ENCODE results near the gene LAMA2.
"Not testable (repeated sequence)": the region's sequence is repeated elsewhere in the genome, so short reads cannot be mapped to it uniquely, and the experiment has no call there.

Gene LAMA2

DNA sequence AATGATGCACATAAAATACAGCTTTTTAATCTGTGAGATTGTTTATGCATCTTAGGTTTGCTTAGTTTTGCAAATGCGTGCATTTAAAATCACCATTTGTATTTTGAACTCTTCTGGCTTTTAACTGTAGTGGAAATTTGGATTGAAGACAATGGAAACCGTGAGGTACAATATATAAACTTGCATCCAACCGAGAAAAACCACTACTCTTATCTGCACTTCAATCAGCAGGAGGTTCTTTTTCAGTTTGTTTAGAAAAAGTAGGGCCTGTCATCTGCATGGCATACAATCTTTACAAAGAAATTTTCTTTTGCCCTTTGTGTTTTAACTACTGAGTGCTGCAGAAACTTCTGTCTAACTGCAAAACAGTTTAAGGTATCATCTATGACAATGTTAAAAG is 132.8 kb downstream of the LAMA2 start:
- DNase-seq, result no peak

DNA sequence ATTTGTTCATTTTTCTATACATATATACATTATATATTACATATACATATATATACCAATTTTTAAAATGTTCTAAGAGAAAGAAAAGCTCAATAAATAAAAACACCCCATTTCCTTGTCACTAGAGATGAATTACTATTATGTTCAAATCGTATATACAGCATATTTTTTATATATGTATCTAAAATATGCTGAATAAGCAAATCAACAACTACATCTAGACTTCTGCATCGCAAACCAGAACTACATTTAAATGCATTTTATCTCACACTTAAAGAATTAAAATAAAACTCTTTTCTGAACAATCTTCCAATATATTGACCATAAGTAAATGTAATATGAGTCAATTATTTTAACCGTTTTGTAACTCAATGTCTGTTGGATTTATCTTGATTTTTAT is 133.9 kb downstream of the LAMA2 start:
- DNase-seq, result no peak

DNA sequence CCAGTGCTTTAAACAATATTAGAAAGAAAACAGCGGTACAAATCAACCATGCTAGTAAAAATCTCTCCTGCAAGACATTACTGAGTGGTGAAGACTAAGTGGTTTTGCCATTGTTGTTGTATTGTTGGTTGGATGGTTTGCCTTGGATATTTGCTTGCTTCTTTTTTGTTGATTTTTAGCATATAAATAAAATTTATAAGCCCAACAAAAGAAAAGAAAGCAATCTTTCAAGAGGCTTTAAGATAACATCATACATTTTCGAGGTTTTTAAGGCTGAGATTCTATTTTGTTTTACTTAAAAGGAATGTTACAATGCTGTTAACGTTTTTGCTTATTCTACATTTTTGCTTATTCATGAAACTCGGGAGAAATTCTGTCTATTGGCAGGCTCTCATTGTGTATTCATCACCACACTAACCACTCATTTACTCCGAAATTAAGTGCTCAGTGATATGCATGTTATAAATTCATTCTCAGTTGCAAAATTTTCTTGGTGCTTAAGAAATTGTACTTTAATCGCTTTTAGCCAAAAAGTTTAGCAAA is 139.1 kb downstream of the LAMA2 start:
- no peak for DNase-seq

DNA sequence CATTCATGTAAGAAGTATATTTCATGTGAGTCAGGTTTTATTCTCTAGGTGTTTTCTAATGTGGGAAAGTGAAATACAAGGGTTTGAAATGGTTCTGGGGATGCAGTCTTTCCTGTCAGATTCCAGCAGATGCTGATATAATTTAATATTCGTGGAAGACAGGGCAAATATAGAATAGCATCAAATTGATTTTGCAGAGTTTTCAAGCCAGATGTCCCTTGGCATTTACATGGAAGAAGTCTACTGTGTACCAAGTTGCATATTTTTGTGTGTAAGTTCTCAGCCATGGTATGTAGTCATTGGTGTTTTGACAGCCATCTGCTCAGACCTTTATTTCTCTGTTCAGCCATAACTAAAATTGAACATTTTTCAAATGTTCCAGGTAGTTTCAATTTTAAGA is 143.7 kb downstream of the LAMA2 start:
- no peak for DNase-seq

DNA sequence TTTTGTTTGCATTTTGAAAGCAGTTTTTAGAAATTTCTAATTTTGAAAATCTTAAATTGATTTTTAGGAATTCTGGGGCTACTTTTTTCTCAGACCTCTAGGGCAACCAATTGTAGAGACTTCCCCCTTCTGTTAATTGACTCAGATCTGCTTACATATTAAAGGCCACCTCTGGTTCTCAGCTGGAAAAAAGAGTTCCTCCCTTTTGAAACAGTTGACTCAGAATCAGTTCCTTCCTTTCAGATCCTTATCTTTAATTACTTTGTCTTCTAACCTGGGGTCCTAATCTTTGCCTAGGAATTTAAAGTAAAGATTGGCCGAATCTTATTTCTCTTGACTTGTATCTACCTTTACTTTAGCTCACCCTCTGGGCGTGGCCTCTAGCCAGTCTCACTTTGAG is 146.8 kb downstream of the LAMA2 start:
- DNase-seq, result no peak

DNA sequence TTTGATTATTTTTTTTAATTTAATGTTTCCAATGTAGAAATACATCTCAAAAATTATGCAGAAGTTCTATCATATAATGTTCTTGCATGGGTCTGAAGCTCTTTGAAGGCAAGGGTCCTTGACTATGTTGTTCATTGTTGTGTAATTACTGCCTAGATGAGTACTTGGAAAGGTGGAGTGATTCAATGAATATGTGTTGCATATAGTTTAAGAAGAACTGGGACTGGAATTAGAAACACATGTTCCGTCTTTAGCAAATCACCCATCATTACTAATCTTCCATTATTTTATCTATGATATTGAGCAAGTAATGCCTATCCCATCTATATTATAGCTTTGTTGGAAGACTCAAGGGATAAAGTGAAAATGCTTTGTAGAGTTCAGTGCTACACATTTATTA is 147.3 kb downstream of the LAMA2 start:
- DNase-seq, result no peak

DNA sequence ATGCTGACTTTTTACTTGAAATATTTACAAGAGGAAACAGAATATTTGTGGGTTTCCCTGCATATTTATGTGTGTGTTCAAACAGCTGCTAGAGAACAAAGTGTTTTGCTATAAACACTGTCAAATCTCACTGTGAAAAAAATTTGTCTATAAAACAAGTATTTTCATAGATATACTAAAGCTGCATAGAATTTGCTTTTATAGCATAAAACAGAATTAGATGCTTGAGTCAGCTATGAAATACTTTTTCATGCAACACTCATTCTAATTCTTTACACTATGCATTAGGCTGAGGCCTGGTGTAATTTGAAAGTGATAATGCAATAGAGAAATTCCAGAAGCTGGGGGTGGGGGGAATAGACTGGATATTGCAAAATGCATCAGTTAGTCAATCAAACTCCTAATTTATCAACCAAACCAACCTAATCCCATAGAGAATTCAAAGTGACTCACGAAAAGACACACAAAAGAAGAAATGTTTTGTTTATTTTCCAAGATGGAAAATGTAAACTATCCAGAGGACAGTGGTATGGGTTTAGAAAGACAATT is 148.2 kb downstream of the LAMA2 start:
- no peak for DNase-seq

DNA sequence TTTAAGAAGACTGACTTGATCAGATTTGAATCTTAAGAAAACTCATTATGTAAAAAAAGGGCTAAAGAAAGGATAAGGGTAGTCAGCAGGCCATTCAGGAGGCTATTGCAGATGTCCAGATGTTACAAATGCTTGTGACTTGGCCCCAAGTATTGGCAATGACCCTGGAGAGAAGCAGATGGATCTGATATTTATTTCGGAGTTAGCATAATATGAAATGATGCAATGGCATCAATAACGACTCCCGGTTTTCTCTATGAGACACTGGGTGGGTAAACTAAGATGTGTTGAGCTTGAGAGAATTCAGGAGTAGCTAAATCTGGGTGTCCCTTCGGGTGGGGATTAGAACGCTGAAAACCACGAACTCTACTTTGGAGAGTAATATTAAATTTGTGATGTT is 149.7 kb downstream of the LAMA2 start:
- no peak for DNase-seq

DNA sequence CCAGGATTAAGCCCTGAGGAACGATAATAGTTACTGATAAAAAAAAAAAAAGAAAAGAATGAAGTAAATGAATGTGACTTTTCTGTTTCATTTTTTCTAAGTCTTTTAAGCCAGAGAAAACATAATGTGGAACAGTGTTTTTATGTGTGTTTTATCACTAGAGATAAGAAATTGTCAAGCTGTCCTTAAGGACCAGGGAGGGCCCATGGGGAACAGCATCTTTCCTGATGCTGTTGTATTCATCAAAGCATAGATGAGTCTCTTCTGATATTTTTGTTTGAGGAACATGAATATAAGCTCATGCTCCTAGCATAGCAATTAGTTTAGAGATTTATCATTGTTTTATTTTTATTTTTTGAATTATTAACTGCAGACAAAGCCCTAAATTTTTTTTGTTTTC is 150.2 kb downstream of the LAMA2 start:
- no peak for DNase-seq

DNA sequence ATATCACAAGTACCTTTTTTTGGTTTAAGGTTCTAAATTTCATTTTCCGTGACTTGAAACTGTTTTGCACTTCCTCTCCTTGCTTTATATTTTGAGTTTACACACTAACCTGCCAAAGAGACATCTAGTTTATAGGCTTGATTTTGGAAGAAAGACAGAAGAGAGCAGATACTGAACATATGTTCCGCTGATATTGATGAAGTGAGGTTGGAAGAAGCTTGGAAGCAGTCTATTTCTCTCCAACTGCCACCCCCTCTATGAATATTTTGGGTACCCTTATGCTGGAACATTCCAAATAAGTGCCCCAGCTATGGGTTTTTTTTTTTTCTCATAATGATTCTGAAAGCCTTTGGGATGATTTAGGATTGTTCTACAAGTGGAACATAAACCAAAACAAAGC is 150.6 kb downstream of the LAMA2 start:
- DNase-seq, result no peak

DNA sequence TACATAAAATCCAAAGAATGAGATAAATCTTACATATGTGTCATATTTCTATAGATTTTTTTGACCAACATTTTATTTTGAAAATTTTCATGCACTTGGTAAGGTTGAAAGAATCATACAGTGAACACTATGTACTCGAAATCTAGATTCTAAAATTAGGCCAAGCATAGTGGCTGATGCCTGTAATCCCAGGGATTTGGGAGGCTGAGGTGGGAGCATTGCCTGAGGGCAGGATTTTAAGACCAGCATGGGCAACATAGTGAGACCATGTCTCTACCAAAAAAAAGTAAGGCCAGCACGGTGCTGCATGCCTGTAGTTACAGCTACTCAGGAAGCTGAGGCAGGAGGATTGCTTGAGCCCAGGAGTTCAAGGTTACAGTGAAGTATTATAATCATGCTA is 158.6 kb downstream of the LAMA2 start:
- DNase-seq, result no peak

DNA sequence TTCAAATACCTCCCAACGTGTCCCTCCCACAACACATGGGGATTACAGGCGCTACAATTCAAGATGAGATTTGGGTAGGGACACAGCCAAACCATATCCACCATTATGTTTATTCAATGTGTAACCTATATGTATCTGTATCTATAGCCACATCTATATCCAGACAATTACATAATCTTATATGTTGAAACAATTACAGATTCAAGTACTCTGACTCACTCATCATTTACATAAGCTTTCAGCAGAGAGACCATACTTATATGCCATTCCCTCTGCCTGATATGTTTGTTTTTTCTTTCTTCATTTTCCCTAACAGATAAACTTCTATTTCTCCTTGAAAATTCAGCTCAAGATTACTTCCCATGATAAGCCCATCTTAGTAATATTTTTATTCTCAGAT is 163.6 kb downstream of the LAMA2 start:
- DNase-seq, result no peak

DNA sequence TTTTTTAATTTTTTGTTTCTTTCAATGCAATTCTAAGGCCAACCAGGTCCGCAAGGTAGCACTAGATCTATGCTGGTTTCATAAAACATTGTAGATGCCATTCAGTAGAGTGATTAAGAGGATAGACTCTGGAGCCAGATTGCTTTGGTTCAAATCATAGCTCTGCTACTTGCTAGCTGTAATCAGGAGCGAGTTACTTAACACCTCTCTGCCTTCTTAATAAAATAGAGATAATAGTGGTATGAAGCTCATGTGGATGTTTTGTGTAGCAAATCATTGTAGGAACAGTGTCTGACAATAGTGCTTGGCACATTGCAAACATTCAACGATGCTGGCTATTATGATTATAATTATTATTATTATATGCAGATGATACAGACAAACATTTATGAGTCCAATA is 164.9 kb downstream of the LAMA2 start:
- DNase-seq, result no peak

DNA sequence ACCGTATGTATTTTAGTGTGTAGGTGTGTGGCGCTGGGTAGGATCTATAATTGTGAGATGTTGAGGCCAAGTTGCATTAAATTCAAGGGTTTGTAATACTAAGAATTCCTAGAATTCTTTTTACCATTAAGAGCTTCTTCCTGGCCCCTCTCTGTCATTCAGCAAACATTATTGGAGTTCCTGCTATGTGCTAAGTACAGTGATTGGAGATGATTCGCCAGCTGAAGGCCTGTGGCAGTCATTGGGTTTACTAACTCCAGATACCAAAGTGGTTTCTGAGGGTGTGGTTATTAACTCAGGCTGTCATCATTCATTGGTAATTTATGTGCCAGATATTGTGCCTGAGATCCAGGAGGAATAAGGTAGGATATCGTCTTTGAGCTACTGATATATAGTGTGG is 167.1 kb downstream of the LAMA2 start:
- DNase-seq, result no peak

DNA sequence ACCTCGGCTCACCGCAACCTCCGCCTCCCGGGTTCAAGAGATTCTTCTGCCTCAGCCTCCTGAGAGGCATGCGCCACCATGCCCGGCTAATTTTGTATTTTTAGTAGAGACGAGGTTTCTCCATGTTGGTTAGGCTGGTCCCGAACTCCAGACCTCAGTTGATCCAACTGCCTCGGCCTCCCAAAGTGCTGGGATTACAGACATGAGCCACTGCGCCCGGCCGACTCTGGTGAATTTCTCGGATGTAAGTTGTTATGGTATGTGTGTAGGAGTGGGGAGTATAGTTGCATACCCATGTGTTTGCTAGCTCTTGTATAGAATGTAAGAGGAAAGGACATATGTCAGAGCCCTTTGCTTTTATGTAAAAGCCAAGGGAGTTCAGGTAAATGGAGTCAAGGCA is 170.2 kb downstream of the LAMA2 start:
- not testable (repeated sequence) for DNase-seq

DNA sequence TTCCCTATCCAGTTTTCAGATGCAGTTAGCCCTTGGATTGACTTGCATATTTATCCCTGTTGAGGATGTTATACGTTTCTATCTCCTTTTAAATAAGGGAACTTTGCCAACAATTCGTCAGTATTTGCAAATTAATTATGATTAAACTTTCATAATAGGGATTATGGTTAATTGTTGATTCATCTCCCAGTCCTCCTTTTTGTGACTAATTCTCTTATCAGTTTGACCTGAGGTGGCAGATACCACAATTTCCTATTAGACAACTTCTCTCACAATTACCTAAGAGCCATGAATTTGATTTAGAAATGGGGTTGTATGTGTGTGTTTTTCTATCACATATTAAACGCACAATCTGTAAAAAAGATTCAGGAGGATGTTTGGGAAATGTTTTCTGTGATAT is 172.9 kb downstream of the LAMA2 start:
- DNase-seq, result no peak

DNA sequence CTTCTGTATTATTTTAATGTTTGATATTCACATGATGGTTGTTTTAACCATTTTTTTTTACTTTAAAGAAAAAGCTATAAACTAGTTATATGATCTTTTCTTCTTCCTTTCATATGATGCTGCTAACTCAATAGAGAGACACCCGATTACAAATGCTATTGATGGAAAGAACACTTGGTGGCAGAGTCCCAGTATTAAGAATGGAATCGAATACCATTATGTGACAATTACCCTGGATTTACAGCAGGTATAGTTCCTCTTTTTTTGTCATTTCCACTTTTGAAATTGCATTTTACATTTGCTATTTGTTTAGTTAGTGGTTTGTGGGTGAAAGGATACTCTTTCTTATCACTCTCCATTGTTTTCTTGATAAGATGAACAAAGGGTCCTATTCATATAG is 176.7 kb downstream of the LAMA2 start:
- DNase-seq, result no peak

DNA sequence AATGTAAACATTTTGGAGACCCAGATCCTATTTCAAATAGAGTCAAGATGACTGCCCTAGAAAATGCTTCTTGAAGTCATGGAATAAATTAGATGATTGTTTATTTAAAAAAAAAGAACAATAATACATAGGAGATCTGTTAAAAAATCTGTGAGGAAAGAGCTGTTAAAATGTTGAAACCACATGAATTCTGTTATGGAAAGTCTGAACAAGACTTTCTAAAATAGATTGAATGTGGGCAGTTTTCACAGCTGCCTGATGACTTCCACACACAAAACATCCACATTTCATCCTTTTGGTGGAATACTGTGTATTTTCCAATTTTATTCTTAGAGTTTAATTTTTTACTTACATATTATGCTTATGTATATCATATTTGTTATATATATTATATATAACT is 186.1 kb downstream of the LAMA2 start:
- no peak for DNase-seq

DNA sequence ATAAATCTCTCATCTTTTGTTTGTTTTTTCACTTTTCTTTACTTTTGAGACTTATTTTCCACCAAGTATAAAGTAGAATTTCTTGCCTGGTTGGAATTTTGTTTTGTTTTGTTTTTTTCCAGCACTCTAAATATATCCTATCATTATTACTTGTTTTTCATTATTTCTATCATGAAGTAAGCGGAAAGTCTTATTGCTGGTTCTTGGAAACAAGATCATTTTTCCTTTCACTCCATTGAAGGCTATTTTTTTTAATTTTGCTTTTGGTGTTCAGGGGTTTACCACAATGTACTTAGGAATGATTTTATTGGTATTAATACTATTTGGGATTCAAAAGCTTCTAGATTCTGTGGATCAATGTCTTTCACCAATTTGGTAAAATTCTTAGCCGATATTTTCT is 190.1 kb downstream of the LAMA2 start:
- no peak for DNase-seq

DNA sequence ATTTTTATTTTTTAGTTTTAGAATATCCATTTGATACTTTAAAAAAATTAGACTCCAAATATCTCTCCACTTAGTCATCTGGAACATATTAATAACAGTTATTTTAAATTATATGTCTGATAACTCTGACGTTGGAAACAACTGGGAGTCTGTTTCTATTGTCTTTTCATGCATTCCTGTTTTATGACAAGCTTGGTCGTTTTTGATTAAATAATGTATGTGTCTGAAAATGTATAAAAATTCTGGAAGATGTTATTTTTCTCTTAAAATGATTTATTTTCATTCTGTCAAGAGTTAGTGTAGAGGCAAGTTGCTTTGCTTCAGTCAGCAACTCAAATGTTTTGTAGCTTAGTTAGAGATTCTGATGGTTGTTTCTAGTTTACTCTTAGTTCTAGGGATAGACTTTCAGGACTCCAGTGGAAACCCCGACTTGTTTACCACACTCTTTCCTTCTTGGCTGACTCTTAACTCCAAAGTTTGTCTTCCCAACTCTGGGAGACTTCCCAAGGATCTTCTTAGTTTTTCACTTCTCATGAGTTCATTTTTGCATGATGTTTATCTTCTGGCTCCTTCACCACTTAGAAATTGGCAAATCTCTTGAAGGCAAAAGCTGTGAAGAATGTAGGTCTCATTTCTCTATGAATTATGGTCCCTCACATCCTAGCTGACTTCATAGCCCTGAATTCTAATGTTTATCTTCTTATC is 190.9 kb downstream of the LAMA2 start:
- DNase-seq, result no peak

DNA sequence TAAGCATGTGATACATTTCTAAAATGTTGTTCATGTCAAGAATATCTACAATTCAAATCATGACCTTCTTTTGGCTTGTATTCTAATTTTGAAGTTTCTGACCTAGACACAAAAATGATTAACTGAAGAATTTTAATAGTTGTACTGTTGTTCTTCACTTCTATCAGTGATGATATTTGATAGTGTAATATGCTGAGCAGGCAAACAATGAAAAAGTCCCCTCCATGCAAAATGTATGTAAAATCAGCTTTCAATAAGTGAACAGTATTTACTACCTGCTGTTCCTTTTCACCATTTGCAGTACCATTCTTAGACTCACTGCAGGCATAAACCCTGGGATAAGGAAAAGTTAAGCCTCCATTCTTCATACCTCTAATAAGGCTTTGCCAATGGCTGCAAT is 201.5 kb downstream of the LAMA2 start:
- DNase-seq, result no peak

DNA sequence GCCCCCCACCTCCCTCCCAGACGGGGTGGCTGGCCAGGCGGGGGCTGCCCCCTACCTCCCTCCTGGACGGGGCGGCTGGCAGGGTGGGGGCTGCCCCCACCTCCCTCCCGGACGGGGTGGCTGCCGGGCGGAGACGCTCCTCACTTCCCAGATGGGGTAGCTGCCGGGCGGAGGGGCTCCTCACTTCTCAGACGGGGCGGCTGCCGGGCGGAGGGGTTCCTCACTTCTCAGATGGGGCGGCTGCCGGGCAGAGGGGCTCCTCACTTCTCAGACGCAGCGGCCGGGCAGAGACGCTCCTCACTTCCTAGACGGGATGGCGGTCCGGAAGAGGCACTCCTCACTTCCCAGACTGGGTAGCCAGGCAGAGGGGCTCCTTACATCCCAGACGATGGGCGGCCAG is 205.5 kb downstream of the LAMA2 start:
- DNase-seq, result not testable (repeated sequence)

DNA sequence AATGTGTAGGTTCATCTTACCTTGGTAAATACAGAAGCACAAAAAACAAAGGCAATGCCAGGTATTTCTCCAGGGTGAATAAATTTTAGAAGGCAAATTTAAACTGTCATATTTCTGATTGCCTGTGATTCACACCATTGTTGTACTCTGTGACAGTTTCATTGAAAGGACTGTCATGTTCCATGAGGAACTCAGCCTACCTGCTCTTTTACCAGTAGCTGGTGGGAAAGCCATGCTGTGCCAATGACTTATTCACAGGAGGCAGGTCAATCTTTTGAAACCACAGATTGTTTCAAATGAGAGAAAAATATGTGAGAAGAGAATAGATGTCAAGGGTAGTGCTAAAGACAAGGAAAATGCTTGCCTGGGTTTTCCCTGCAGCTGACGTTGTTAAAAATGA is 206.4 kb downstream of the LAMA2 start:
- DNase-seq, result no peak

DNA sequence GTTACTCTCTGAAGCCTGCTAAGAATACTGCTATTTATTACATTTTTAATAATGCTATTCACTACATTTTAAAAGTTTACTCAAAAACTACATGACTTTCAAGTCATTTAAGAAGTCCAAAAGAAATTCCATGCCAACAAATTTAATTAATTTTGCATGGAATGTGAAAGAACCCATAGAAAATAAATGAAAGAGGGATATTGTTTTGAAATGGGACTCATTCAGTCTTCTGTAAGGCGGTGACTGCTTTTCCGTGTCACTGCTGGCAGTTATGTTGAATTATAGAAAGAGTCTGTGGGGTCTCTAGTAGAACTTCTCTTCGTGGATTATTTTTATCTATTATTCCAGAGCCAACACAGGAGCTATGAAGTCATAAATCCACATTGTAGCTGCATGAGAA is 211.2 kb downstream of the LAMA2 start:
- DNase-seq, result no peak

DNA sequence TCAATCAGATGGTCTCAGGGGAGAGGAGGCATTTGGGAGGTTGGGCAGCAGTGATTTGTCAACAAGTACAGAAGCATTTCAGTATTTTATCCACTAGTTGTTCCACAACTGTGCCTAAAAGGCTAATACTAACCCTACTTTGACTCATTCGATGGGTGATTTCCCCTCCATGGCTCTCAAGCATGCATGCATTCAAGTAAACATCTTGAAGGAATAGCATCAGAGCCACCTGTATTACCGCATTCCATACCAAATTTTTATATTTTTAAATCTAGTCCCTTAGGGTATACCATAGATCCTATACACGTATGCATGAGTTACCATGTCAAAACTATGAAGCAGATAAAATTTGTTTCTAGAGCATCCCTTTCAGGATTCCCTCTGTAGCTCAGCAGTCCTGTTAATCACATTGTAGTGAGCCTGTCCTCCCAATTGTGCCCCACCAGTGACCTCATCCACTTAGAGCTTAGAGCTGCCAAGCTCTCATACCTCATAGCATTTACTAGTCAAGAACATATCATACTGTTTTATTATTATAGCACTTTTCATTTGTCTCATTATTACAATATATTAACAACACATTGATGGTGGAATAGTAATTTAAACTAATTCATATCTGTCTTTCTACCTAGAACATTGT is 213.8 kb downstream of the LAMA2 start:
- DNase-seq, result no peak
